ENCODE results near the gene RARRES1.
"Not testable (repeated sequence)": the region's sequence is repeated elsewhere in the genome, so short reads cannot be mapped to it uniquely, and the experiment has no call there.

Gene RARRES1

GRCh38 chr3:158702815-158703481, 29.3 kb downstream of the RARRES1 start:
- no peaks in the 10 kb centered on the region for H3K36me3 ChIP-seq
- H3K4me3 ChIP-seq (ENCODE audit: low read depth in 1 of 2, low read length in 1 of 2) = no peak overlapping the region
- H3K27me3 ChIP-seq = no peaks in the 10 kb centered on the region
- H3K27ac ChIP-seq = no peak overlapping the region
- TF ChIP-seq, protein P1, sequence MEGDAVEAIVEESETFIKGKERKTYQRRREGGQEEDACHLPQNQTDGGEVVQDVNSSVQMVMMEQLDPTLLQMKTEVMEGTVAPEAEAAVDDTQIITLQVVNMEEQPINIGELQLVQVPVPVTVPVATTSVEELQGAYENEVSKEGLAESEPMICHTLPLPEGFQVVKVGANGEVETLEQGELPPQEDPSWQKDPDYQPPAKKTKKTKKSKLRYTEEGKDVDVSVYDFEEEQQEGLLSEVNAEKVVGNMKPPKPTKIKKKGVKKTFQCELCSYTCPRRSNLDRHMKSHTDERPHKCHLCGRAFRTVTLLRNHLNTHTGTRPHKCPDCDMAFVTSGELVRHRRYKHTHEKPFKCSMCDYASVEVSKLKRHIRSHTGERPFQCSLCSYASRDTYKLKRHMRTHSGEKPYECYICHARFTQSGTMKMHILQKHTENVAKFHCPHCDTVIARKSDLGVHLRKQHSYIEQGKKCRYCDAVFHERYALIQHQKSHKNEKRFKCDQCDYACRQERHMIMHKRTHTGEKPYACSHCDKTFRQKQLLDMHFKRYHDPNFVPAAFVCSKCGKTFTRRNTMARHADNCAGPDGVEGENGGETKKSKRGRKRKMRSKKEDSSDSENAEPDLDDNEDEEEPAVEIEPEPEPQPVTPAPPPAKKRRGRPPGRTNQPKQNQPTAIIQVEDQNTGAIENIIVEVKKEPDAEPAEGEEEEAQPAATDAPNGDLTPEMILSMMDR (IDR thresholded peaks at IDR 0.05) = no peak
- no peaks in the 10 kb centered on the region for H3K9me3 ChIP-seq
- no peaks in the 10 kb centered on the region for H3K4me1 ChIP-seq (ENCODE audit: control insufficient read depth in 1 of 2, insufficient read depth in 1 of 2, low read depth in 1 of 2, low read length in 1 of 2)

DNA sequence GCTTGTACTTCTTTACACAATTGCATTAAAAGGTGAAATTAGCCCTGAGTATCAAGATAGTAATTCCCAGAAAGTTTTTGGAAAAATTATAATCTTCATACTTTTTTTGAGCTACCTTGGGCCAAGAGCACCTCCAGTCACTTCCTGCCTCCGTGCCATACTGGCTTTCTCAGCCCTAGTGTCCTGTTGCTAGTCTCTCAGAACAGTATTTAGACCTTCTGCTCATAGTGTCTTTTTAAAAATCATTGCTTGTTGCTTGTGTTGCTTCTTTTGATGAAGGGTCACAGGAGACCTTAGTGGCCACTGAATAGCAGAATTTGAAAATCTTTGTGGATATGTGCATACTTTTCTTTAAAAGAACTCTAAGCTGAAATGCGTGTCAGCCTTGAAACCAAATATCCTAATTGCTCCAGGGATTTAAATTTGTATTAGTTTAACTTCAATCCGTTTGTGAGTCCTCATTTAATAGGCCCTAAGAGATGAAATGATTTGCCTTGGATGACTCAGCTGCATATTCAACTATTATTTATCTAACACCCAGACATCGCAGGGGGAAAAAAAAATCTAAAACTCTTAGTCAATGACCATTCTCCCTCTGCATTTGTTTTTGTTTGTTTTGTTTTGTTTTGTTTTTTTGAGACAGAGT, 30.7 kb downstream of the RARRES1 start:
- H3K27ac ChIP-seq = no peak overlapping the region
- no peaks in the 10 kb centered on the region for H3K27me3 ChIP-seq
- no peaks in the 10 kb centered on the region for H3K4me1 ChIP-seq (ENCODE audit: control insufficient read depth in 1 of 2, insufficient read depth in 1 of 2, low read depth in 1 of 2, low read length in 1 of 2)
- TF ChIP-seq, protein P1 (IDR thresholded peaks at IDR 0.05) = no peak
- H3K36me3 ChIP-seq = no peaks in the 10 kb centered on the region
- H3K4me3 ChIP-seq (ENCODE audit: low read depth in 1 of 2, low read length in 1 of 2) = no peak overlapping the region
- H3K9me3 ChIP-seq = no peaks in the 10 kb centered on the region

DNA sequence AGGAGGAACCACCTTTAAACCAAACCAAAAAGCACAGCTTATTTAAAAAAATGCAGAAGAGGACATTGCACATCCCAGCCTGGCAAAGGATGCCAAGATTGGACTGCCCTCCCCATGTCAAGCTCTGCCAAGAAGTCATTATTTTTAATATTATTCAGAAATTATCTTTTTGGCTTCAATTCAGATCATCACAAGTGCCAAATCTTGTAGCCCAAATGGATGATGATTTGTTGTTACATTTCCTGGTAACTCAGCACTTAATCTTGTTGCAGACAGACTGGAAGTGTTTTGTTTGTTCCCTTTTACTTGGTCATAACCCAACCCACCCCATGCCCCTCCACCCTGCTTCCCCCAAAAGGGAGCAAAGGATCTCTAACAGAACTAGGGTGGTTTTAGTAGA, 31.7 kb downstream of the RARRES1 start:
- Histone ChIP-seq H3K27me3 (no peaks in the 10 kb centered on the region), H3K27ac (no peak overlapping the region), H3K4me3 (ENCODE audit: low read depth in 1 of 2, low read length in 1 of 2) (no peak overlapping the region), H3K36me3 (no peaks in the 10 kb centered on the region), H3K9me3 (no peaks in the 10 kb centered on the region), H3K4me1 (ENCODE audit: control insufficient read depth in 1 of 2, insufficient read depth in 1 of 2, low read depth in 1 of 2, low read length in 1 of 2) (no peaks in the 10 kb centered on the region)
- TF ChIP-seq, protein P1 (IDR thresholded peaks at IDR 0.05) = no peak

DNA sequence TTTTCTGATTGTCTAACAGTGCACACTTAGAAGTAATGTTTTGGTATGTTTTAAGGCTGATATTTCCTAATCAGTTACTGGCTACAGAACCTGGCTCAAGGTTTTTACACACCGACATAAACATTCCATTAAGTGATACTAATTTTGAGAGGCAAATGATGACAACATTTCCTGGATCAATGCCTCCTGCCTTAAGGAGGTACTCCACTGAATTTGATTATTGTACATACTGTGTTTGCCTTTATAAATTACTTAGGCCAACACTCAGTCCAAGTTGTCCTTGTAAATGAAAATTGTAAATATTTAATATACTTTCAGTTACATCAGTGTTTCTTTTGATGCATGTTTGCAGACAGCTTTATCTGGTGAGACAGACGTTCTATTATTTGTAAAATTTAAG, 35.6 kb downstream of the RARRES1 start:
- Histone ChIP-seq H3K4me3 (ENCODE audit: low read depth in 1 of 2, low read length in 1 of 2) (no peak overlapping the region), H3K36me3 (no peaks in the 10 kb centered on the region), H3K27me3 (no peaks in the 10 kb centered on the region), H3K9me3 (no peaks in the 10 kb centered on the region), H3K4me1 (ENCODE audit: control insufficient read depth in 1 of 2, insufficient read depth in 1 of 2, low read depth in 1 of 2, low read length in 1 of 2) (no peaks in the 10 kb centered on the region), H3K27ac (no peak overlapping the region)
- TF ChIP-seq, protein P1 (IDR thresholded peaks at IDR 0.05) = no peak

- not testable (repeated sequence) for H3K4me1 ChIP-seq (ENCODE audit: control insufficient read depth in 1 of 2, insufficient read depth in 1 of 2, low read depth in 1 of 2, low read length in 1 of 2); H3K9me3 ChIP-seq; H3K4me3 ChIP-seq (ENCODE audit: low read depth in 1 of 2, low read length in 1 of 2); H3K36me3 ChIP-seq; H3K27me3 ChIP-seq; H3K27ac ChIP-seq
These were observed 38.3 kb downstream of the RARRES1 start for GRCh38 chr3:158693866-158694456.

- Histone ChIP-seq H3K27ac (no peak overlapping the region), H3K27me3 (no peaks in the 10 kb centered on the region)
- TF ChIP-seq, protein P1 (IDR thresholded peaks at IDR 0.05) = no peak
These were observed 47.1 kb downstream of the RARRES1 start for GRCh38 chr3:158685159-158685558.

More at GRCh38 chr3:158685159-158685558, 47.1 kb downstream of the RARRES1 start:
- no peak overlapping the region for H3K4me3 ChIP-seq (ENCODE audit: low read depth in 1 of 2, low read length in 1 of 2)
- no peaks in the 10 kb centered on the region for H3K9me3 ChIP-seq
- H3K36me3 ChIP-seq = peaks cover 4% of the 10 kb centered on the region
- no peaks in the 10 kb centered on the region for H3K4me1 ChIP-seq (ENCODE audit: control insufficient read depth in 1 of 2, insufficient read depth in 1 of 2, low read depth in 1 of 2, low read length in 1 of 2)

Measured in neutrophil (primary cell).